IPS-18c (cell line): ENCODE measurements around the gene DIP2B.

Experiments used
- H3K4me3 ChIP-seq: 2 replicates; pipeline ENCODE4 v1.7.0; 2013; ENCODE audit warnings: low read depth, mild to moderate bottlenecking, low read length, moderate library complexity; ENCODE audit not compliant: insufficient read depth
- H3K9me3 ChIP-seq: one replicate; pipeline ENCODE4 v1.6.1; 2013; ENCODE audit warnings: mild to moderate bottlenecking, low read length, moderate library complexity; ENCODE audit not compliant: control insufficient read depth, insufficient read depth

Gene DIP2B

DNA sequence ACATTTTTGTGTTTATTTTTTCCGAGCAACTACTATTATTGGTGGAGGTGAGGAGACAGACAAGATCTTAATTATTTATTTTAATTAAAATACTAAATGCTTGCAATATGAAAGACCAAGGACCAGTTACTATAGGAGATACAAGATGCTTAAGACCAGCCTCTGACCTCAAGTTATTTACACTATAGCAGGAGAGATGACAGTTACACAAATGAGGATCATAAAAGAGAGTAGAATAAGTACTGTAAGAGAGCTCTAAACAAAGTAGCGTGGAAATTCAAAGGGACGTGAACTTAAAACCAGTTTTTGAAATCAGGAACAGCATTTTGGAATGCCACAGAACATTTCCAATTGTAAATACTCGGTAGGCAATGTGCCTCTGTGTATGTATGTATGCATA, 131.1 kb downstream of the DIP2B start:
- Histone ChIP-seq H3K4me3 (no peak overlapping the region), H3K9me3 (no peaks in the 10 kb centered on the region)

DNA sequence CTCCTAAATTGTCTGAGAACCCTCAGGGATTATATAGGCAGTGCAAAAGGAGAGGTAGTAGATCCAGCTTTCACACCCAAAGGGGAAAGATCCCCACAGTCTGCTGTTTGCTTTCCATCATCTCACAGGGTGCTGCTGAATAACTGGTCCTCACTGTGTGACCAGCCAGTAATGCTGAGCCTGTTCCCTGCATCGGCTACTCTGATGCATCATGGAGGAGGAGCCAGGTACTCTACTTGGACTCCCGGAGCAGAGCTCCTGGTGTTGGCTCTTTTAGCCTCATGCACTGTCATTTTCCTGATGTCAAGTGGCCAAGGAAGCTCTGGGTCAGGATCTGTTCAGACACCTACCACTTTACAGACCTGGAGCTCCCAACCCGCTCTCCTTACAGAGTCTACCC, 131.7 kb downstream of the DIP2B start:
- H3K4me3 ChIP-seq, result no peak overlapping the region
- no peaks in the 10 kb centered on the region for H3K9me3 ChIP-seq

DNA sequence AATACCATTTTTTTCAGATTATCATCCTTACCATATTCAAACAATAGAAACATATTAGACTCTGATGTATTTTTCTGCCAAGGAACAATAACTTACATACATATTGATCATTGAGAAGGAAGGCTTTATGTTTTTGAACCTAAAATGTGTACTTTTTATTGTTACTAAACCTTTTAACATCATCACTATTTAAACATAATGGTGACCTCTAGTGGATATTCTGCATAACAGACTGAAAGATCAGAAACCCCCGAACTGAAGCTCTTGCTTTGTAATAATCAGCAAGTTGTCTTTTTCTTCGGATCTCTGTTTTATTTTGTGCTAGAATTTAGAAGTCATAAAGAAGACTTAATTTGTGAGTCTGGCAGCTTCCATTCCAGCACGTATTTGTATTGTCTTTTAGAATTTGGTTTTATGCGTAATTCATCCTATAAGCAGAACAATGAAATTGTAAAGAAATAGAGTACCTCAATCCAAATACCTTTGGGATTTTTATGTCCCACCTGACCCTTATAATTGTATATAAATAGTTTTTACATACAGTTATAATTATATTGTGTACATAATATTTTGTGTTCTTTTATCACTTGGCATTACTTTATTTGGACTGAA, 133.2 kb downstream of the DIP2B start:
- H3K4me3 ChIP-seq, result no peak overlapping the region
- H3K9me3 ChIP-seq, result no peaks in the 10 kb centered on the region

DNA sequence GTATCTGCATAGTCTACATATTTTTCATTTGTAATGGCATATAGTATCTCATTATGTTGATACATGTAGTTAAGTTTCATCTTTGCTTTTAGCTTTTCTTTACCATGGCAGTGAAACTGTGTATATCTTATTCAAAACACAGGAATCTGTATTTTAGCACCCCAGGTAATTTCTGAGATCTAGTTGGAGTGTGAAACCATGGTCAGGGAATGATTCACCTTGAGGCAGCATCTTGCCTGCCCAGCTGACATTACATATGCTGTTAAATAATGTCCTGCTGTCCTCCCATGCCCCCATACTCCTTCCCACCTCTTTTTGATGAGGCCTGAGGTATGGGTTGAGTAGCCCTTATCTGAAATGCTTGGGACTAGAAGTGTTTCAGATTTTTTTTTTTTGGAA, 133.7 kb downstream of the DIP2B start:
- Histone ChIP-seq H3K4me3 (no peak overlapping the region), H3K9me3 (no peaks in the 10 kb centered on the region)

DNA sequence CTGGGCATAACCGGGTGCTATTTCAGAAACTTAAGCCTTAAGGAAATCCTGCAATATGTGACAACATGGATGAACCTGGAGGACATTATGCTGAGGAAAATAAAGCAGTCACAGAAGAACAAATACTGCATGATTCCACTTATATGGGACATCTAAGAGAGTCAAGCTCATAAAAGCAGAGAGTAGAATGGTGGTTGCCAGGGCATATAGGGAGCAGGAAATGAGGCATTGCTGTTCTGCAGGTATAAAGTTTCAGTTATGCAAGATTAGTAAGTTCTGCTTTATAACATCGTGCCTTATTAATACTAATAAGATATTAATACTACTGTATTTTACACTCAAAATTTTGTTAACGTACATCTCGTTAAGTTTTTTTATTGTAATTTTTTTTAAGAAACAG, 134.9 kb downstream of the DIP2B start:
- H3K9me3 ChIP-seq, result no peaks in the 10 kb centered on the region
- no peak overlapping the region for H3K4me3 ChIP-seq

DNA sequence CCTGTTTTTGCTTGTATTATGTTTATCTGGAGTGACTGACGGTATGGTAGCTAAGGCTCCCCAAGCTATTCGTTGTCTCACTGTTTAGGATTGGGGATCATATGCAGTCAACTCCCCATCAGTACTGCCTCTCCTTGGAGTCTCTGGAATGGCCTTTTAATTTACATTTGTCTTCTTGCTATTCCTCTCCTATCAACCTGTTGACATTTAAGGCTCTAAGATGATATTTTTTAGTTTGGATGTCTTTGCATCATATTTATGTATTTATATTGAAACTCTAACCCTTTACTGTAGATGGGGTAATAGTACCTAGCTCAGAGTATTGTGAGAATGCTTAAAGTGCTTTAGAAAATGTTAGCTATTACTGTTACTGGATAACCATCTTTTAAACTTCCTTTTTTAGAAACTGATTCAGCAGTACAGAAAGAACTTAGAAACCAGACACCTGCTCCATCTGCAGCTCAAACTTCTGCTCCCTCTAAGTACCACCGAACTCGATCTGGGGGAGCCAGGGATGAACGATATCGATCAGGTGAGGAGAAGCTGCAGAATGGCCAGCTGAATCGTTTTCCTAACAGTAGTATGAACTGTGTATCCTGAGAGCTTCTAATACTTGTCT, 135.6 kb downstream of the DIP2B start:
- Histone ChIP-seq H3K9me3 (no peaks in the 10 kb centered on the region), H3K4me3 (no peak overlapping the region)

DNA sequence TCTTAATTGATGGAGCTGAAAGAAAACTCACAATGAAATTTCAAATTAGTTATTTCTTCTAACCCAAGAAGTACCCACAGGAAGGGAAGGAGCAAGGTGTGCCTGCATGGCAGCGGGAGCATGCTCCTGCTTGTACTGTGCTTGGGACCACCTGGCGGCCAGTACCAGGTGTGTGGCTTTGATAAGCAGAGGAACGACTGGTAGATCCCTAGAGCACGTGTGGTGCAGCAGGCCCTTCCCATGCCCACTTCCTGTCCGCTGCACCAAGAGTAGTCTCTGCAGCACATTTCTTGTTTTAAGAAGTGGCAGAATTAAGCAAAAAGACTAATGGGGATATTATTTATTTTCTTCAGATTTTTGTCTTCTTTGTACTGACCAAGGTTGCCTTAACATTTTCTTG, 136.8 kb downstream of the DIP2B start:
- no peak overlapping the region for H3K4me3 ChIP-seq
- no peaks in the 10 kb centered on the region for H3K9me3 ChIP-seq

DNA sequence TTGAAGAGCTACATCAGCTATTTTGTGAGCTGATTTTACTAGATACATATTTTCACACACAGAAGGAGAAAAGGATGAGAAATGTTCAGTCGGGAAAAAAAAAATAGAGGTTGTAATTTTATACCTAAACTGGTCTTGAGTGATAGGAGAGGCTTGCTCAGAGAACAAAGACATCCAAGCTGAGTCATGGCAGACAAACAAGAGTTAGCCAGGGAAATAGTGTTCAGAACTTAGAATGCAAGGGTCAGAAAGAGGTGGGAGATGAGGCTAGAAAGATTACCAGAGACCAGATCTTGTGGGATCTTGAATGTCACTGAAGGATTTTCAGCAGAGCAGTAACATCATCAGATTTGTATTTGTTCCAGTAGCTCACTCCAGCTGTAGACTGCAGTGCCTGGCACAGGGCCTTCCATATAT, 137.3 kb downstream of the DIP2B start:
- no peaks in the 10 kb centered on the region for H3K9me3 ChIP-seq
- no peak overlapping the region for H3K4me3 ChIP-seq

DNA sequence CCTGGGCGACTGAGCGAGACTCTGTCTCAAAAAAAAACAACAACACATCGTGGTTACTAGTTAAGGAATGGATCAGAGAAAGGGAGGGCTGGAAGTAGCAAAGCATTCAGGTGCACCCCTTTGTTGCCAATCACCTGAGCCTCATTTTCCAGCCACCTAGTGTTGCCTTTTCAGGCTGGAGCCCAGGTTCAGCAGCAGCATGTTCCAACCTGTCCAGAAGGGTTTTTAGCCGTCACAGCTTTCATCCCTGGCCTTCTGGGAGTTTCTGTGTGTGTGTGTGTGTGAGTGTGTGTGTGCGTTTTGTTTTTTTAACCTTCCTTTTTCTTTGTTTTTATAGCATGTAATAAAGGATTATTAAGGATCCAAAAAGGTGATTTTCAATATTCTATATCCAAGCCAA, 138.0 kb downstream of the DIP2B start:
- Histone ChIP-seq H3K4me3 (no peak overlapping the region), H3K9me3 (no peaks in the 10 kb centered on the region)

DNA sequence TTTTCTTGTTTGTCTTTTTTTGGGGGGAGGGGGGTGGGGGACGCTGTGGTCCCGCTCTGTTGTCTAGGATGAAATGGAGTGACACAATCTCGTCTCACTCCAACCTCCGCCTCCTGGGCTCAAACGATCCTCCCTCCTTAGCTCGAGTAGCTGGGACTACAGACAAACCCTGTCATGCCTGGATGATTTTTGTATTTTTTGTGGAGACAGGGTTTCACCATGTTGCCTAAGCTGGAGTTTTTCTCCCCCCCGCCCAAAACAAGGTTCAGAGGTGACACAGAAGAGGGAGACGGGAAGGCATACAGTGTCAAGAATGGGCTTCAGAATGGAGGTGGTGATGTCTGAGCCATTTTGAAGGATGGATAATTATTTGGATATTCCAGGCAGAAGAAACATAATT, 142.2 kb downstream of the DIP2B start:
- Histone ChIP-seq H3K4me3 (no peak overlapping the region), H3K9me3 (no peaks in the 10 kb centered on the region)

DNA sequence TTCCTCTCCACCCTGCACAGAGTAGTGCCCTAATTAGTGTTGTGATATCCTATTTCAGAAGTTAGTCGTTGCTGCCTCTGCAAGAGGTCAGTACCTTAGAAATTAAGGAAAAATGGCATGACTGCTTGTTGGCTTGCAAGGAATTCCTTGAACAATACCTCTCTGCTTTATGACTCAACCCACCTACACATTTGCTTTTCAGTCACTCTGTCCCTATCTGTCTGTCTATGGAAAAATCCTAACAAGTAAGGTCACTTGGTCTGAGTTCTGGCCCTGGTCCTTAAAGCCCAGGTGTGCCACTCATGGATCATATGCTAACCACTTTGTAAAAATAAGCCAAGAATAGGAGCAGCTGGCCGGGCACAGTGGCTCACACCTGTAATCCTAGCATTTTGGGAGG, 142.7 kb downstream of the DIP2B start:
- Histone ChIP-seq H3K4me3 (no peak overlapping the region), H3K9me3 (no peaks in the 10 kb centered on the region)

DNA sequence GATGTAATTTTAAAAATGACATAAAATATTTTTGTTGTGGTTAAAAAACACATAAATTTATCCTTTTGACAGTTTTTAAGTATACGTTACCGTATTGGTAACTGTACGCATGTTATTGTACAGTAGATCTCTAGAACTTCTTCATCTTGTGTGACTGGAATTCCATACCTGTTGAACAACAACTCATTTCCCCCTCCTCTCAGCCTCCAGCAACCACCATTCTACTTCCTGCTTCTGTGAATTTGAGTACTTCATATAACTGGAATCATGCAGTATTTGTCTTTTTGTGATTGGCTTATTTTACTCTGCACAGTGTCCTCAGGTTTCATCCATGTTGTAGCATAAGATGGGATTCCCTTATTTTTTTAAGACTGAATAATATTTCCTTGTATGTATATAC, 145.5 kb downstream of the DIP2B start:
- H3K9me3 ChIP-seq, result no peaks in the 10 kb centered on the region
- H3K4me3 ChIP-seq, result no peak overlapping the region

DNA sequence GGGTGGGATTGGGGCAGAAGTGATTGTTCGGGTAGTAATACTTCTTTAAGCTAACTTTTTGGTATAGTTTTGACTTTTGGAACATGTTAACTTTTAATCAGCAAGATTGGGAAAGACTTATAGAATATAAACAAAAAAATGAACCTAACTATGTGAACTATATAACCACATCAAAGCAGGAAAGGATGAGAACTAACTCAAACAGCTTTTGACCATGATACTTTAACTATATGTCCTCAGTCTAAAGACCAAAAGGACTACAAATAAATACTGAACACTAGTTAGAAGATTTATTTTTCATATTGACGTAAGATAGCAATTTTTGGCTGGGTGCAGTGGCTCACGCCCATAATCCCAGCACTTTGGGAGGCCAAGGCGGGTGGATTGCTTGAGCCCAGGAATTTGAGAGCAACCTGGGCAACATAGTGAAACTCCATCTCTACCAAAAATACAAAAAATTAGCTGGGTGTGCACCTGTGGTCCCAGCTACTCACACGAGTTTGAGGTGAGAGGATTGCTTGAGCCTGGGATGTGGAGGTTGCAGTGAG, 150.7 kb downstream of the DIP2B start:
- Histone ChIP-seq H3K9me3 (no peaks in the 10 kb centered on the region), H3K4me3 (no peak overlapping the region)

DNA sequence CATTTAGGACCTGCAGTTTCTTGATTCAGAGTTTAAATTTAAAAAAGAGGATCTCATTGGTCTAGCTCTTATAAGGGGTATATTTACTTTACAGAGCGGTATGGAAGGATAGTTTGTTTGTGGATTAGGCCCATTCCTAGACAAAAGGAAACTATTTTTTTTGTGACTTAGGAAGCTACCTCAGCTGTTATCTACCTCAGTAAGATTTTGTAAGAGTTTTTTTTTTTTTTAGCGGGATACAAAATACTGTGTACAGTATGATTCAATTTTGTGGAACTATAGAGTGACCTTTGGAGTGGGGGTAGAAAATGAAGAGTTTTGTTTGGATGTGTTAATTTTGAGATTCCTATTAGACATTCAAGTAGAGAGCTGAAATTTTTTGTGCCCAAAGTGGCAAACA, 154.5 kb downstream of the DIP2B start:
- H3K4me3 ChIP-seq, result no peak overlapping the region

DNA sequence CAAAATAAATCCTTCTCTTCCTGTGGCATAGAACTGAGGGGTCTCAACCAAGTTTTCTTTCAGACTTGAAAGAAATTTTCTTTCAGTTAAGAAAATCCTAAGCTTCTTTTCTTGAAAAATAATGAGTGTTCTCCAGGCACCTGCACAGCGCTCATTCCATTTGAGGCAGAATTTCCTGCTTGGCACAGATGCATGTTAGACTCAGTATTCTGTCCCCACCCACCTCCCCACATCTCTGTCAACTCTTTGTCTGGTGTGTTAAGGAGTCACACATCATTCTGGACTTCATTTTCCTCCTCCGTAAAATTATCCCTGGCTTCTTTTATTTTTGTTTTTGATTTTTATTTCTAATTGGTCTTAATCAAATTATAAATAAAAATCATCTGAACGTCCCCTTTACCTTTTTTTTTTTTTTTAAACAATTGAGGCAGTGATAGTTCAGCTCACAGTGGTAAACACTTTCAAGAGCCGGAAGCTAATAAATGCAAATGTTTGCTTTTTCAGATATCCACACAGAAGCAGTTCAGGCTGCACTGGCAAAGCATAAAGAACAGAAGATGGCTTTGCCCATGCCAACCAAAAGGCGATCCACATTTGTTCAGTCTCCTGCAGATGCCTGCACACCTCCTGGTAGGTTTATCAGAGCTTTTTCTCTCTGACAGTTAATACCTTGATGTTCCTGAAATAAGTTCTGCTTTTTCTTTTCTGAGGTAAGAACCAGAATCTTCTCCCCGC, 155.1 kb downstream of the DIP2B start:
- H3K9me3 ChIP-seq, result no peaks in the 10 kb centered on the region
- H3K4me3 ChIP-seq, result no peak overlapping the region

More for the DNA sequence above, 154.5 kb downstream of the DIP2B start:
- no peaks in the 10 kb centered on the region for H3K9me3 ChIP-seq

DNA sequence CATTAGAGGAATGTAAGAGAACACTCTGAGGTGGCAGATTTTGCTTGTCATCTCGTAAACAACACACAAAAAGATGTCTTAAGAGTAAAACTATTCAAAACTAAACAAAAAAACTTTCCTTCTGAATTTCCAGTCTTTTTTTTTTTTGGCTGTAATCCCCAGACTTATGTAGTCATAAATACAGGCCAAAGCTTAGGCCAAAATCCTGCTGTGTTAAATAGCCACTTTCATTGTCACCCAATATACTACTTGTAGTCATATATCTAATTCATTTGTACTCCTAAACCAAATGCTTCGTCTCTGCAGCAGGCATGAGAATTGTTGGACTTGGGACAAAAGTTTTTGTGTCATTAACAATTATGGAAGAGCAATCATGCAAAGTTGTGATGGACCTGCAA, 155.6 kb downstream of the DIP2B start:
- Histone ChIP-seq H3K4me3 (no peak overlapping the region), H3K9me3 (no peaks in the 10 kb centered on the region)

DNA sequence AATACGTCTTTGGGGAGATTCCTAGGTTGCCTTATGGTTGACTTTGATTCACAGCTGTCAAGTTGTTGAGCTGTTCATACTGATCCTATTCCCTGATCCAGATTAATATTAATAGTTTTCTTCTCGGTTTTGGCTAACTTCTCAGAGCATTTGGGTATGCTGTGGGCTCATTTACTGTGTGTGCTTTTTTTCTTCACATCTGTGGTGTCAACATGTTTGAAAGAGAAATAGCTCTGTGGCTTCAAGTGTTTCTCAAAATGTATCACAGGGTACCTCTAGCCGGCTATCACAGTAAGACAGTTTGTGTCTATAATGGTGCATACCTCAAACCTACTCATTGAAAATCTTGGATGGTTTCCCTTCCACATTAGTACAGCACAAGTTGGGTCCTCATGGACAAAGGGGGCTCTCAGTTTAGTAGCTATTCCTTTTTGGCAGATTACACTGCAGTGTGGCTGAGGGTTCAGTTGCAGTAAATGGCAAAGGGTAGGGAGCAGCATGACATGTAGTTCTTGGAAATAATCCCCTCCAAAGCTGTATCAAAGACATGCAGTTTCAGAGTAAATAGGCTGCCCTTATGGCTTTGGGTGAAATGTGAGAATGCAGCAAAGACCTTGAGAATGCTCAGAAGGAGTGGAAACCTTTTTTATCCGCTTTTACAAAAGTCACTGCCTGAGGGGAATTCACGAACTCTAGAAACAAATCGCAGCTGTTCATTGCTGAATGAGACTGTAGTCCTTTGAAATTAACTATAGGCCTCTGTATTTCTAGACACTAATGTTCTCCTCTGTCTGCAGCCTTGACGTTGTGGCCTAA, 156.7 kb downstream of the DIP2B start:
- no peaks in the 10 kb centered on the region for H3K9me3 ChIP-seq
- H3K4me3 ChIP-seq, result no peak overlapping the region
